BLaER1 treated with 17β-estradiol and CSF1 and Interleukin-3, amounts not matched to agents 10 nM and 100 nM (cell line): ENCODE data around the gene IL1RAPL2.

Experiments
- H3K27ac ChIP-seq, 11 experiments: shearing (Covaris generic); formaldehyde crosslinking; 2 replicates each; pipeline ENCODE4 v1.8.1; 2022
- H3K27me3 ChIP-seq, 11 experiments: shearing (Covaris generic); formaldehyde crosslinking; 2 replicates each; pipeline ENCODE4 v1.8.1; 2022
- H3K36me3 ChIP-seq, 11 experiments: shearing (Covaris generic); formaldehyde crosslinking; 2 replicates each; pipeline ENCODE4 v1.8.1; 2022
- H3K4me1 ChIP-seq, 10 experiments: shearing (Covaris generic); formaldehyde crosslinking; 2 replicates each; pipeline ENCODE4 v1.8.1; 2022
- H3K4me2 ChIP-seq, 11 experiments: shearing (Covaris generic); formaldehyde crosslinking; 2 replicates each; pipeline ENCODE4 v1.8.1; 2022
- H3K4me3 ChIP-seq, 10 experiments: shearing (Covaris generic); formaldehyde crosslinking; 2 replicates each; pipeline ENCODE4 v1.8.1; 2022
- H3K9ac ChIP-seq, 11 experiments: shearing (Covaris generic); formaldehyde crosslinking; 2 replicates each; pipeline ENCODE4 v1.8.1; 2022
- H3K9me3 ChIP-seq, 11 experiments: shearing (Covaris generic); formaldehyde crosslinking; replicated peaks in 1 of 11; 2 replicates each; pipeline ENCODE4 v1.8.1; 2022
- H4K20me1 ChIP-seq, 11 experiments: shearing (Covaris generic); formaldehyde crosslinking; 2 replicates each; pipeline ENCODE4 v1.8.1; 2022
- Cebpa-rat ChIP-seq, 11 experiments: shearing (Covaris generic); IDR thresholded peaks; 2 replicates each; pipeline ENCODE4 v1.8.1; 2022

Gene IL1RAPL2

GRCh38 chrX:104922206-104922621 is 356.2 kb downstream of the IL1RAPL2 start:
- TF ChIP-seq Cebpa-rat (IDR thresholded peaks at IDR 0.05): no peak
- Histone ChIP-seq H3K4me1 (no peaks in the 10 kb centered on the region), H3K4me2 (no peak overlapping the region), H3K9me3 (no peaks in the 10 kb centered on the region), H3K36me3 (no peaks in the 10 kb centered on the region), H4K20me1 (no peaks in the 10 kb centered on the region), H3K27ac (no peak overlapping the region), H3K27me3 (no peaks in the 10 kb centered on the region), H3K4me3 (no peak overlapping the region), H3K9ac (no peak overlapping the region)

DNA sequence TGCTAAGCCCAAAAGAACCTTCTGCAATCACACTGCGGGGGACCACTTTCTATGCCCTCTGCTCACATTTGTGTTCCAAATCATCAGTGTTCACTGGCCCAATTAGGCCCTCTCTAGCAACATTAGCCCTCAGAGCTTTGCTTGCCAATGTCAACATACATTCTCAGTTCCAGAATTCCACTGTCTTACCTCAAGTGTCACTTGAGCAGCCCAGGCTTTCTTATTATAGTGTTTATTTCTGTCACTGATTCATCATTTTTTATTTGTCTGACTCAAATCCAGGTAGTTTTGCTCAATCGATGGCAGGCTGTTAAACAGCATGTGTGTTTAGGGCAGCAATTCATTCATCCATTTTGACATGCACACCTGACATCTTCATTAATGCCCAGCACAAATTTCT is 363.3 kb downstream of the IL1RAPL2 start:
- Histone ChIP-seq H3K4me2 (no peak overlapping the region), H3K4me3 (no peak overlapping the region), H3K27me3 (no peaks in the 10 kb centered on the region), H4K20me1 (no peaks in the 10 kb centered on the region), H3K36me3 (no peaks in the 10 kb centered on the region), H3K4me1 (no peaks in the 10 kb centered on the region), H3K27ac (no peak overlapping the region), H3K9me3 (no peaks in the 10 kb centered on the region), H3K9ac (no peak overlapping the region)
- no peak for TF ChIP-seq Cebpa-rat (IDR thresholded peaks at IDR 0.05)

GRCh38 chrX:104935581-104935980 is 369.6 kb downstream of the IL1RAPL2 start:
- no peak overlapping the region for H3K4me3 ChIP-seq
- H3K4me2 ChIP-seq: no peak overlapping the region
- no peak overlapping the region for H3K9ac ChIP-seq
- no peaks in the 10 kb centered on the region for H4K20me1 ChIP-seq
- H3K27me3 ChIP-seq: no peaks in the 10 kb centered on the region
- no peak overlapping the region for H3K27ac ChIP-seq
- no peaks in the 10 kb centered on the region for H3K4me1 ChIP-seq
- no peaks in the 10 kb centered on the region for H3K9me3 ChIP-seq
- H3K36me3 ChIP-seq: no peaks in the 10 kb centered on the region
- no peak for TF ChIP-seq Cebpa-rat (IDR thresholded peaks at IDR 0.05)

DNA sequence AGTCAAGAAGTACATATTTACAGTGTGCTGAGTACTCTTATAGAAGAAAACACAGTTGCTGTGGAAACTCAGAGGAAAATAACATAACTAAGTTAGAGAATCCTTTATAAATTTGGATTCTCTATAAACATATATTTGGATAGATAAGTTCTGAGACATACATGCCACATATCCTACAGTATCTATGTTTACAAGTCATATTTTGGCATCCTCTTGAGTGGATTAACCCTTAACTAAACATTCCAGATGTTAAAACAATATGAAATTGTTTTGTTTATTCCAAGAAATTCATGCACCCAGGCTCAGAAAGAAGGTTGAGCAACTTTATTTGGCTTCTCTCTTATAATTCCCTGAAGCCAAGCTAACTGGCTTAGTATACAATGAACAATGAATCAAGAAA is 387.3 kb downstream of the IL1RAPL2 start:
- TF ChIP-seq Cebpa-rat (IDR thresholded peaks at IDR 0.05): no peak
- Histone ChIP-seq H4K20me1 (no peaks in the 10 kb centered on the region), H3K4me2 (no peak overlapping the region), H3K27me3 (no peaks in the 10 kb centered on the region), H3K27ac (no peak overlapping the region), H3K4me1 (peaks cover 0 to 5% (median 0%) of the 10 kb centered on the region in 10 experiments; a peak in 1 of 20 replicates), H3K9ac (no peak overlapping the region), H3K36me3 (no peaks in the 10 kb centered on the region), H3K4me3 (no peak overlapping the region), H3K9me3 (no peaks in the 10 kb centered on the region)

DNA sequence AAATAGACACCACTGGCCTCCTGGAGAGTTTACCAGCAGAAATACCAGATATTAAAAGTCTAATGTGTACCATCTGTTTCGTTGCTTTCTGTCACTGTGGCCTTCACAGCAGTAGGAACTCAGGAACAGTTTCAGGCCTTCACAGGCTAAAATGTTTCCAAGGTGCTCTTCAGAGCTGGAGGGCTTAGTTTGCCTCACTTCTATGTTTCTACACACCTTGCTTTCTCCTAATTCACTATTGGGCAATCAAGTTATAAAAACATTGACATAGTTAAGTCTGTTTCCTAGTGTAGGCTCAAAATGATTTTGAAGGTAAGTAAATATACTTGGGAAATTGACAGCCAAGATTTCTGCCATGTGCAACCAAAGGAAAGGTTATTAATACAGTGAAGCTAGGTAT is 395.9 kb downstream of the IL1RAPL2 start:
- Histone ChIP-seq H3K9me3 (no peaks in the 10 kb centered on the region), H3K27me3 (no peaks in the 10 kb centered on the region), H3K4me2 (no peak overlapping the region), H4K20me1 (no peaks in the 10 kb centered on the region), H3K9ac (no peak overlapping the region), H3K27ac (no peak overlapping the region), H3K36me3 (no peaks in the 10 kb centered on the region), H3K4me1 (no peaks in the 10 kb centered on the region), H3K4me3 (no peak overlapping the region)
- no peak for TF ChIP-seq Cebpa-rat (IDR thresholded peaks at IDR 0.05)

DNA sequence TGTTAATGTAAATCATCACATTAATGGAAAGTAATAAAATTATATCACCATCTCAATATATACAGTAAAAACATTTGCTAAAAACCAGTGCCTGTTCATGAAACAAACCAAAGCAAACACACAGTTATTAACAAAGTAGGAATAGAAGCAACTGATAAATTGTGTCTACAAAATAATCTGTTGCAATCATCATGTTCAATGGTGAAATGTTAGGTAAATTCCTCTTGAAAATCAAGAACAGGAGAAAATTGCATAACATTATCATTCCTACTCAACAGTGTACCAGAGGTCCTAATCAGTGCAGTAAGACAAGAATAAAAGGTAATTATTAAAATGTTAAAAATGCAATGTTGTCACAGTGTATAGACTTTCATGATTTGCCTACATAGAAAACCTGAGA is 402.2 kb downstream of the IL1RAPL2 start:
- no peaks in the 10 kb centered on the region for H4K20me1 ChIP-seq
- H3K36me3 ChIP-seq: no peaks in the 10 kb centered on the region
- H3K4me1 ChIP-seq: no peaks in the 10 kb centered on the region
- H3K4me3 ChIP-seq: no peak overlapping the region
- no peak overlapping the region for H3K9ac ChIP-seq
- no peaks in the 10 kb centered on the region for H3K9me3 ChIP-seq
- no peak for TF ChIP-seq Cebpa-rat (IDR thresholded peaks at IDR 0.05)
- H3K4me2 ChIP-seq: no peak overlapping the region
- no peak overlapping the region for H3K27ac ChIP-seq
- H3K27me3 ChIP-seq: no peaks in the 10 kb centered on the region

DNA sequence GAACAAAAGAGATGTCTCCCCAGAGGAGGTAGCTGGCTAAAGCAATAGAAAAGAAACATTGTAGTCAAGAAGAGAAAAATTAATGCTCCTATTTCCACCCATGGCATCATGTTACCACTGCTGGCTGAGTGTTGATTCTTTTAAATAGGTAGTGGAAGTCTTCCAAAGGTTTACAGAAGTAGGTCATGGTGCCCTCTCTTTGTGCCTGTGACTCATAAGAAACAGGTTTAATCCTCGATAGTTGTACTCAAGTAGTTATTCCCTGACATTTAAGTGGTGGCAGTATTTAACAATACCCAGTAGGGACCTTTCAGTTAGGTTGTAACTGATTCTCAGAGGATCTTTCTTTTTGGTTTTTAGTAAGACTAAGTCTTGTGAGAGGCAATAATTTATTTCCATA is 406.7 kb downstream of the IL1RAPL2 start:
- H3K9ac ChIP-seq: no peak overlapping the region
- no peak overlapping the region for H3K4me2 ChIP-seq
- no peaks in the 10 kb centered on the region for H4K20me1 ChIP-seq
- H3K27ac ChIP-seq: no peak overlapping the region
- no peaks in the 10 kb centered on the region for H3K27me3 ChIP-seq
- H3K4me1 ChIP-seq: no peaks in the 10 kb centered on the region
- no peaks in the 10 kb centered on the region for H3K36me3 ChIP-seq
- no peak overlapping the region for H3K4me3 ChIP-seq
- H3K9me3 ChIP-seq: no peaks in the 10 kb centered on the region
- TF ChIP-seq Cebpa-rat (IDR thresholded peaks at IDR 0.05): no peak

- no peak overlapping the region for H3K4me3 ChIP-seq
- no peaks in the 10 kb centered on the region for H3K4me1 ChIP-seq
- H3K36me3 ChIP-seq: no peaks in the 10 kb centered on the region
- no peaks in the 10 kb centered on the region for H4K20me1 ChIP-seq
- no peaks in the 10 kb centered on the region for H3K27me3 ChIP-seq
- no peak for TF ChIP-seq Cebpa-rat (IDR thresholded peaks at IDR 0.05)
- H3K27ac ChIP-seq: no peak overlapping the region
- no peak overlapping the region for H3K9ac ChIP-seq
- no peaks in the 10 kb centered on the region for H3K9me3 ChIP-seq
- no peak overlapping the region for H3K4me2 ChIP-seq
Observed at GRCh38 chrX:104987063-104987462, 421.1 kb downstream of the IL1RAPL2 start.

DNA sequence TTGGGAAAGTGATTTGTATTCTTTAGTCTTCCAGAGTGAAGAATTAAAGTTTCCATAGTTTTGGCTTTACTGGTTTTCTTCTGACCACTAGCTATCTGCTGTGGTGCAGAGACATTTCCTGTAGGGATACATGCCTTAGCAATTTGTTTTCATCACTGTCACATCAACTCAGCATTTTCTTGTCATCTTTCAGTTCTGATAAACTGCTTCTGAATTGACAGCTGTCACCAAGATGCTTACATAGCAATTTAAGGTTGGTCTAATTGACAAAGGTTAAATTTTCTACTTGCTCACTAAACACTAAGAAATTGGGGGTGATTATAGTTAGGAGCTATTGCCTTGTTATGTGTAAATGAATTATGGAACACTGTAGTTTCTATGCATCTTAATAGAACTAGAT is 422.0 kb downstream of the IL1RAPL2 start:
- no peaks in the 10 kb centered on the region for H4K20me1 ChIP-seq
- no peak overlapping the region for H3K9ac ChIP-seq
- H3K4me1 ChIP-seq: no peaks in the 10 kb centered on the region
- H3K4me2 ChIP-seq: no peak overlapping the region
- H3K4me3 ChIP-seq: no peak overlapping the region
- TF ChIP-seq Cebpa-rat (IDR thresholded peaks at IDR 0.05): no peak
- H3K27ac ChIP-seq: no peak overlapping the region
- no peaks in the 10 kb centered on the region for H3K9me3 ChIP-seq
- H3K36me3 ChIP-seq: no peaks in the 10 kb centered on the region
- no peaks in the 10 kb centered on the region for H3K27me3 ChIP-seq

DNA sequence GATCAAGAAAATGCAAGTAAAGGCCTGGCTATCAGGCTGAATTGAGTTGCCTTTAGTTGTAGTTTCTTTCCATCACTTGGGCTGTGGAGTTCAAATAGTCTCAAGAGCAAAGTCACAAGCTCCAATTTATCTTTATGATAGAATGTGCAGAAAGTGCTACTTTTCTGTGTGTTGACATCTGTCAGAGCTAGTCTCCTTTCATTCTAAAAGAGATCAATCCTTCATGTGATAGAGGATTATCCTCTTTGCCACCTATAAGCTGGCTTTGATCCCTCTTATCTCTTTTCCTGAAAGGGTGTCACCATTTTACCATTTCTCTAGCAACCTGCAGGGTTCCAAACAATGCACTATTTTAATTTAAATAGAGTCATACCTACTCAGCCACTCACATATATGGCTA is 429.5 kb downstream of the IL1RAPL2 start:
- Histone ChIP-seq H3K4me2 (no peak overlapping the region), H3K27me3 (no peaks in the 10 kb centered on the region), H4K20me1 (no peaks in the 10 kb centered on the region), H3K4me1 (no peaks in the 10 kb centered on the region), H3K9me3 (no peaks in the 10 kb centered on the region), H3K4me3 (no peak overlapping the region), H3K27ac (no peak overlapping the region), H3K36me3 (no peaks in the 10 kb centered on the region), H3K9ac (no peak overlapping the region)
- no peak for TF ChIP-seq Cebpa-rat (IDR thresholded peaks at IDR 0.05)

GRCh38 chrX:105006103-105006502 is 440.1 kb downstream of the IL1RAPL2 start:
- no peaks in the 10 kb centered on the region for H3K36me3 ChIP-seq
- H3K27ac ChIP-seq: no peak overlapping the region
- H3K4me3 ChIP-seq: no peak overlapping the region
- no peak for TF ChIP-seq Cebpa-rat (IDR thresholded peaks at IDR 0.05)
- no peak overlapping the region for H3K9ac ChIP-seq
- H3K4me1 ChIP-seq: no peaks in the 10 kb centered on the region
- no peak overlapping the region for H3K4me2 ChIP-seq
- no peaks in the 10 kb centered on the region for H3K27me3 ChIP-seq
- no peaks in the 10 kb centered on the region for H3K9me3 ChIP-seq
- no peaks in the 10 kb centered on the region for H4K20me1 ChIP-seq
